ENCODE data around the gene PTPN2.

Gene PTPN2

GRCh38 chr18:12928206-12928605 lies 44.2 kb upstream of the PTPN2 start:
- peak; percentile 33 for DNase-seq (ENCODE audit: low read depth)
- H3K4me3 ChIP-seq (ENCODE audit: control insufficient read depth, low read depth, low read length), result no peak overlapping the region
- no peak for TF ChIP-seq CTCF (conservative IDR thresholded peaks at IDR 0.05; ENCODE audit: control insufficient read depth, insufficient read depth, low read depth, low read length)

GRCh38 chr18:12924616-12925015 lies 40.6 kb upstream of the PTPN2 start:
- H3K4me3 ChIP-seq (ENCODE audit: control insufficient read depth, low read depth, low read length), result no peak overlapping the region
- no peak for TF ChIP-seq CTCF (conservative IDR thresholded peaks at IDR 0.05; ENCODE audit: control insufficient read depth, insufficient read depth, low read depth, low read length)
- no peak for DNase-seq (ENCODE audit: low read depth)

- no peak for TF ChIP-seq CTCF (conservative IDR thresholded peaks at IDR 0.05; ENCODE audit: control insufficient read depth, insufficient read depth, low read depth, low read length)
- H3K4me3 ChIP-seq (ENCODE audit: control insufficient read depth, low read depth, low read length), result no peak overlapping the region
- no peak for DNase-seq (ENCODE audit: low read depth)
Measured at GRCh38 chr18:12922266-12922665, 38.2 kb upstream of the PTPN2 start.

GRCh38 chr18:12921178-12921577 lies 37.1 kb upstream of the PTPN2 start:
- DNase-seq (ENCODE audit: low read depth), result no peak
- no peak overlapping the region for H3K4me3 ChIP-seq (ENCODE audit: control insufficient read depth, low read depth, low read length)
- TF ChIP-seq CTCF (conservative IDR thresholded peaks at IDR 0.05; ENCODE audit: control insufficient read depth, insufficient read depth, low read depth, low read length), result no peak

GRCh38 chr18:12911929-12912703 lies 28.1 kb upstream of the PTPN2 start:
- TF ChIP-seq CTCF (conservative IDR thresholded peaks at IDR 0.05; ENCODE audit: control insufficient read depth, insufficient read depth, low read depth, low read length), result no peak
- no peak for DNase-seq (ENCODE audit: low read depth)
- no peak overlapping the region for H3K4me3 ChIP-seq (ENCODE audit: control insufficient read depth, low read depth, low read length)

- H3K4me3 ChIP-seq (ENCODE audit: control insufficient read depth, low read depth, low read length), result peak overlapping the region; percentile 13
- DNase-seq (ENCODE audit: low read depth), result peak; percentile 8
- TF ChIP-seq CTCF (conservative IDR thresholded peaks at IDR 0.05; ENCODE audit: control insufficient read depth, insufficient read depth, low read depth, low read length), result no peak
Measured at GRCh38 chr18:12911025-12911928, 27.2 kb upstream of the PTPN2 start.

All from fibroblast of mammary gland (primary cell).